Panc1 (cell line): ENCODE results near the gene COA5. TPM values are rescaled to one million over a fixed set of nuclear protein-coding genes. Genes with fewer than 3 reads are reported as not detected.

ENCODE experiments used
- ATAC-seq: fragments of 200-7000 bp; cut with Tn5 transposase; 2 replicates; pipeline ENCODE4 v1.9.1; 2020; ENCODE audit warnings: mild to moderate bottlenecking, moderate library complexity
- BruUV-seq: library from RNA; stranded (reverse); fragments of 400-500 nt; replicated peaks from 2 replicates; lab custom pipeline; 2021; lab: Mats Ljungman, UMichigan
- CTCF ChIA-PET: fragments of 300-600 bp; sonication (Branson Sonifier 250); formaldehyde crosslinking; loops from one replicate; lab custom pipeline; 2022; ENCODE audit warnings: antibody characterized with exemption; lab: Charles Lee
- POLR2A ChIA-PET: fragments of 300-600 bp; sonication (Branson Sonifier 250); formaldehyde crosslinking; loops from one replicate; lab custom pipeline; 2022; ENCODE audit warnings: antibody characterized with exemption; lab: Charles Lee
- DNase-seq: peaks from one replicate; pipeline ENCODE4 v3.0.0-alpha.2; 2010; ENCODE audit warnings: low read depth, low spot score
- H3K27ac ChIP-seq: 2 replicates; pipeline ENCODE4 v1.5.1; 2011; ENCODE audit warnings: mild to moderate bottlenecking, low read length, inconsistent platforms
- H3K27me3 ChIP-seq: fragments of 200-500 bp; sonication (Bioruptor generic); 2 replicates; pipeline ENCODE4 v1.6.0; 2014; ENCODE audit warnings: low read length, inconsistent platforms; ENCODE audit not compliant: control insufficient read depth, insufficient read depth
- H3K36me3 ChIP-seq: fragments of 200-500 bp; sonication (Bioruptor generic); 2 replicates; pipeline ENCODE4 v1.5.1; 2014; ENCODE audit warnings: inconsistent platforms, mild to moderate bottlenecking, low read length, moderate library complexity; ENCODE audit not compliant: control insufficient read depth, insufficient read depth
- H3K4me1 ChIP-seq: 2 replicates; pipeline ENCODE4 v1.5.1; 2011; ENCODE audit warnings: inconsistent platforms, mild to moderate bottlenecking, low read length, moderate library complexity; ENCODE audit not compliant: control insufficient read depth, insufficient read depth
- H3K4me3 ChIP-seq, 2 experiments: 2 replicates each; pipeline ENCODE4 v1.5.1; 2011 to 2012; ENCODE audit warnings: low read depth in 2 of 2, low read length in 2 of 2, mild to moderate bottlenecking in 2 of 2, inconsistent platforms in 1 of 2, moderate library complexity in 1 of 2
- H3K9me3 ChIP-seq: fragments of 200-500 bp; sonication (Bioruptor generic); 2 replicates; pipeline ENCODE4 v1.5.1; 2014; ENCODE audit warnings: low read depth, mild to moderate bottlenecking, inconsistent platforms, low read length, moderate library complexity; ENCODE audit not compliant: control insufficient read depth, insufficient read depth
- CTCF ChIP-seq: fragments of 450-650 bp; IDR thresholded peaks from 2 replicates; pipeline ENCODE4 v1.5.1; 2017; ENCODE audit warnings: mild to moderate bottlenecking
- POLR2AphosphoS5 ChIP-seq: IDR thresholded peaks from 2 replicates; pipeline ENCODE4 v1.6.1; 2012; ENCODE audit warnings: mild to moderate bottlenecking, low read depth, low read length, moderate library complexity
- REST ChIP-seq, 2 experiments: IDR thresholded peaks; 2 replicates each; pipeline ENCODE4 v1.6.1; 2011 to 2012; ENCODE audit warnings: low read depth in 2 of 2, control low read depth in 1 of 2, low read length in 1 of 2, mild to moderate bottlenecking in 1 of 2, moderate library complexity in 1 of 2; ENCODE audit not compliant: insufficient read depth in 1 of 2
- SIN3A ChIP-seq: IDR thresholded peaks from 2 replicates; pipeline ENCODE4 v1.6.1; 2012; ENCODE audit warnings: low read depth, mild to moderate bottlenecking, low read length, moderate library complexity, borderline replicate concordance; ENCODE audit not compliant: insufficient read depth
- TCF7L2 ChIP-seq: IDR thresholded peaks from 2 replicates; pipeline ENCODE4 v1.6.1; 2011; ENCODE audit warnings: mild to moderate bottlenecking, low read depth, low read length, inconsistent platforms
- in situ Hi-C: cut with HindIII; loops from 2 replicates; pipeline ENCODE4 v1.10.0; 2016; ENCODE audit warnings: low sequenced_read_pairs, low pct_unique_long_range_greater_than_20kb
- intact Hi-C: fragments of 100-400 bp; cut with micrococcal nuclease; formaldehyde crosslinking; loops from one replicate; pipeline ENCODE4 v1.10.0; 2022; ENCODE audit not compliant: unreplicated experiment
- total RNA-seq: library from RNA; stranded (reverse); gene quantifications from one replicate; pipeline ENCODE4 v1.2.1, GENCODE V29; 2021; ENCODE audit not compliant: unreplicated experiment

The COA5 gene
- total RNA-seq, 1 experiment from 2014 or later = 20.6 TPM

GRCh38 chr2:98605076-98605475, 3.2 kb downstream of the COA5 start:
- no peak for ATAC-seq
- CTCF ChIA-PET = no interaction called here
- POLR2A ChIA-PET = no interaction called here
- H3K27me3 ChIP-seq = no peaks in the 10 kb centered on the region
- H3K36me3 ChIP-seq = peaks cover 16% of the 10 kb centered on the region
- H3K4me1 ChIP-seq = peaks cover 16% of the 10 kb centered on the region
- TF ChIP-seq CTCF (no peak), SIN3A (no peak), TCF7L2 (no peak), REST (IDR thresholded peaks at IDR 0.05; ENCODE audit: insufficient read depth in 1 of 2, low read depth in 2 of 2, low read length in 1 of 2) (no peak), POLR2AphosphoS5 (no peak)
- in situ Hi-C loops (no loop called here), intact Hi-C loops (no loop called here)
- no peak for DNase-seq
- BruUV-seq = no TSS peak
- no peak overlapping the region for H3K27ac ChIP-seq
- H3K9me3 ChIP-seq = no peaks in the 10 kb centered on the region
- no peak overlapping the region for H3K4me3 ChIP-seq

GRCh38 chr2:98604547-98604946, 3.8 kb downstream of the COA5 start:
- CTCF ChIA-PET = no interaction called here
- peaks cover 18% of the 10 kb centered on the region for H3K36me3 ChIP-seq
- BruUV-seq = no TSS peak
- no peaks in the 10 kb centered on the region for H3K9me3 ChIP-seq
- no peak overlapping the region for H3K4me3 ChIP-seq
- H3K4me1 ChIP-seq = peaks cover 11% of the 10 kb centered on the region
- no peak overlapping the region for H3K27ac ChIP-seq
- no peak for ATAC-seq
- intact Hi-C loops (no loop called here), in situ Hi-C loops (no loop called here)
- H3K27me3 ChIP-seq = no peaks in the 10 kb centered on the region
- TF ChIP-seq POLR2AphosphoS5 (no peak), TCF7L2 (no peak)
- no peak for DNase-seq
- POLR2A ChIA-PET = no interaction called here

- Histone ChIP-seq H3K27me3 (no peaks in the 10 kb centered on the region), H3K4me3 (no peak overlapping the region), H3K27ac (no peak overlapping the region), H3K36me3 (peaks cover 14% of the 10 kb centered on the region), H3K4me1 (no peaks in the 10 kb centered on the region), H3K9me3 (no peaks in the 10 kb centered on the region)
- DNase-seq (no peak), ATAC-seq (peak; percentile 97)
- intact Hi-C loops (loop anchor here (2.0 kb wide), 1 partner anchor 189 kb away; no protein-coding TSS in a partner anchor), in situ Hi-C loops (no loop called here)
- no TSS peak for BruUV-seq
- POLR2A ChIA-PET = no interaction called here
- CTCF ChIA-PET = no interaction called here
- TF ChIP-seq REST (IDR thresholded peaks at IDR 0.05; ENCODE audit: insufficient read depth in 1 of 2, low read depth in 2 of 2, low read length in 1 of 2) (no peak), CTCF (peak; percentile 81)
These were observed 6.7 kb downstream of the COA5 start for GRCh38 chr2:98601532-98602132.
